Stimulated activated naive CD8-positive, alpha-beta T cell treated with anti-CD3 and anti-CD28 coated beads, Interleukin-15, amount 100 ng/mL, for 72 hours (primary cell): ENCODE data around the gene S100A9.

Experiments used
- ATAC-seq: fragments of 150-1000 bp; cut with Tn5 transposase; 2 replicates; pipeline ENCODE4 v1.10.0; 2021; ENCODE audit warnings: mild to moderate bottlenecking, moderate library complexity
- DNase-seq, 2 donors: peaks; one replicate each; pipeline ENCODE4 v3.0.0; 2021 to 2022
- H3K27ac Mint-ChIP-seq, 2 donors: one replicate each; pipeline ENCODE4 v1.8.0; 2022; ENCODE audit warnings: mild to moderate bottlenecking in 2 of 2, mixed read lengths in 2 of 2, moderate library complexity in 2 of 2
- H3K27me3 Mint-ChIP-seq: one replicate; pipeline ENCODE4 v1.8.0; 2022; ENCODE audit warnings: mixed read lengths
- H3K4me1 Mint-ChIP-seq: one replicate; pipeline ENCODE4 v1.8.0; 2022; ENCODE audit warnings: mild to moderate bottlenecking, mixed read lengths
- H3K4me3 Mint-ChIP-seq, 2 donors: one replicate each; pipeline ENCODE4 v1.8.0; 2022; ENCODE audit warnings: mild to moderate bottlenecking in 2 of 2, mixed read lengths in 2 of 2, moderate library complexity in 1 of 2
- H3K9me3 Mint-ChIP-seq, 2 donors: one replicate each; pipeline ENCODE4 v1.8.0; 2022; ENCODE audit warnings: mixed read lengths in 2 of 2

The S100A9 gene

DNA sequence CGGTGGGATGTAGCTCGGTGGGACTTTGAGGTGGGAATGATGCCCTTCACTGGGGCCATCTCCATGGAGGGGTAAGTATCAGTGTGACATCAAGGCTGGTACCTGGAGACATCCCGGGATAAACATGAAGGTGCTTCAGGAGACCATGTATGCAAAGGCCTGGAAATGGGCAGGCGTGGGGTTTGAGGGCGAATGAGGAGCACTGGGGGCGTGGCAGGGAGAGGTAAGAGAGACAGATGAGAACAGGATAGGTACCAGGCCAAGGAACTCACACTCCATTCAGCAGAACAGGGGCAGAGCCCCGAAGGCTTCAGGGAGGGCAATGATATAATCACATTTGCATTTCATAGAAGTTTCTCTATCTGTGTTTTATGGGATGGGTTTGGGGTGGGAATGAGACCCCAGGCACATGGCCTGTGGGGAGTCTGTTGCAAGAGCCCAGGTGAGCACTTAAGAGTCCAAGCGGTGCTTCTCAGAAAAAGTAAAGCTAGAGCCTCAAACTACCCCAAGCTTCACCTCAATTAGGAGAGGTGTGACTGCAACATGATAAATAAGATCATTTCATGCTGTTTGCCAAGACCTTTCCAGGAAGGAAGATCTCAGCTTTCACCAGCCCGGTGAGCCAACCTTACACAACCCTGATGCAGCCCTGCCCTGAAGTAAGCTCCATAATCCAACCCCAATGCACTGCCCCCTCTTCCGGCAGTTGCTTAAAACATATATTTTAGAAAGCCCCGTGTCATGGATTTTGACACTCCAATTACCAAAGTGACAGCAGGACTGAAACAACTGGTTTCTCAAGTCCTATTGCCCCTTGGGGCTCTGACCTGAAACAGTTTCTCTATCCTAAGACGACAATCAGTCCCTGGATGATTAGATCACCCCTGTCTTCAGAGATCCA lies 7.4 kb downstream of the S100A9 start:
- ATAC-seq, result no peak
- no peak for DNase-seq
- H3K4me1 Mint-ChIP-seq, result no peaks in the 10 kb centered on the region
- no peak overlapping the region for H3K27ac Mint-ChIP-seq
- H3K9me3 Mint-ChIP-seq, result no peaks in the 10 kb centered on the region
- no peaks in the 10 kb centered on the region for H3K27me3 Mint-ChIP-seq
- H3K4me3 Mint-ChIP-seq, result no peak overlapping the region

DNA sequence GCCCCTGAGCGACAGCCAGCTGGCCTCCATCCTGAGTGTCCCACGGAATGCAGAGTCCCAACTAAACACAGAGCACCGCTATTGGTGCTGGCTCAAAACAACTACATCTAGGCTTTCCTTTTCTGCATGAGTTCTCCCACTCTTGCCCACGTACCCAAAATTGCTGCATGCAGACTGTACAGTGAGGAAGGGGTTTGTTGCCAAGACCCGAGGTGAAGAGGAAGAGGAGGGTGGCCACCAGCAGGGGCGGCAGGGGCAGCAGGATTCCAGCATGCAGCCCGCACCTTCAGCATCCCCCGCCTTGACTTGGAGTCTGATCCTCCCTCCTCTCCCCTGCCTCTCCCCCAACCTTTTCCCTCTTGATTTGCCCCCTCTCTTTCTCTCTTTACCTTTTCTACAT lies 8.0 kb downstream of the S100A9 start:
- DNase-seq (no peak), ATAC-seq (no peak)
- no peaks in the 10 kb centered on the region for H3K27me3 Mint-ChIP-seq
- H3K27ac Mint-ChIP-seq, result peak overlapping the region in 1 of 2 donors; percentile 12
- H3K4me1 Mint-ChIP-seq, result no peaks in the 10 kb centered on the region
- no peak overlapping the region for H3K4me3 Mint-ChIP-seq
- no peaks in the 10 kb centered on the region for H3K9me3 Mint-ChIP-seq

DNA sequence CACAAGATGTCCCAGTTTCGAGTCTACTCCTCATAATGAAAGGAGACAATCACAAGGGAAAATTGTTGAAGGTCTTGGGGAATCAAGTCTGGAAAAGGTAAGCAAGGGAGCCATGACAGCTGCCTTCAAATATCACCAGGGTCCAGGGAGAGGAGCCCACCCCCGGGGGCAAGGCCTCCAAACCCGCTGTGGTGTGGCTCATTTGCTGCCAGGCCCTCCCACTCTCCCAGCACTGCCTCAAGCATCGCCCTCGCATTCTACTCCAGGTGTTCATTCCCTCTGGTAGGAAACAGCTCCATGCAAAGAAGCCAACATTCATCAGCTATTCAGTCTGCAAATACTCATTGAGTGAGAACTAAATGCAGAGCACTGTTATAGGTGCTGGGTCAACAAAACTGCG lies 8.6 kb downstream of the S100A9 start:
- Mint-ChIP-seq H3K4me3 (no peak overlapping the region), H3K27ac (no peak overlapping the region), H3K27me3 (no peaks in the 10 kb centered on the region), H3K4me1 (no peaks in the 10 kb centered on the region), H3K9me3 (no peaks in the 10 kb centered on the region)
- ATAC-seq, result no peak
- no peak for DNase-seq

DNA sequence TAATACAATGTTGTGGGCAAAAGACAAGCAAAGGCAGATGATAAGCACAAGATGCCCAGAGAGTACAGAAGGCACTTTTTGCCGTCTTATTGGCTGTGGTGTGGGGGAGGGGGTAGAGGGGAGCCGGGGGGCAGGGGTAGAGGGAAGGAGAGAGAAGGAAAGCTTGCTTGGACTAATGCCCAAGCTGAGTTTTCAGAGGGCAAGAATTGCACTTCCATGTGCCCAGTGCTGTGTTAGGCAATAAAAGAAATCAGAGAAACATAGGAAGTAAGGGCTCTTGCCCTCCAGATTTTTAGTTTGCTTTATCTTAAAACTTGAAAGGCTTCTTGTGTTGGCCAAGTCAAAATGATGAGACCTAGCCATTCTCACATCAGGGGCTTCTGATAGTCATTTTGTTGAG lies 9.4 kb downstream of the S100A9 start:
- H3K27ac Mint-ChIP-seq, result no peak overlapping the region
- no peak for ATAC-seq

DNA sequence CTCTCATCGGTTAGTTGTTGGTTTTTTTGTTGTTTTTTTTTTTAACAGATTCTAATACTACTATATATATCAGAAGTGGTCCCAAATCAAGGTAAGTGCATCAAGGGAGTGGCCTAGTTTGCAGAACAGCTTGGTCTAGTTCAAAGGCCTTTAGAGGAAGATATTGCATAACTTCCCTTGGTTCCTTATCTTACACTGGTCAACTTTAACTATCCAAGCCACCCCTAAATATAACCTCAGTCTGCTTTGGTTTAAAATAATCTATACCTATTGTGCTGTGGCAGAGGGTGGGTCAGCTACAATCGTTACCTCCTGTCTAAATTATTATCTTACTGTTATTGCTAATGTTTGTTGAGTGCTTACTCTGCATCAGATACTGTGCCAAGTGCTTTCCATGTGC lies 10.8 kb downstream of the S100A9 start:
- Mint-ChIP-seq H3K27ac (no peak overlapping the region), H3K9me3 (no peaks in the 10 kb centered on the region), H3K27me3 (no peaks in the 10 kb centered on the region), H3K4me3 (no peak overlapping the region), H3K4me1 (no peaks in the 10 kb centered on the region)
- DNase-seq (no peak), ATAC-seq (no peak)

More for the DNA sequence above, 9.4 kb downstream of the S100A9 start:
- no peaks in the 10 kb centered on the region for H3K27me3 Mint-ChIP-seq
- DNase-seq, result no peak
- H3K9me3 Mint-ChIP-seq, result no peaks in the 10 kb centered on the region
- H3K4me3 Mint-ChIP-seq, result no peak overlapping the region
- H3K4me1 Mint-ChIP-seq, result no peaks in the 10 kb centered on the region

DNA sequence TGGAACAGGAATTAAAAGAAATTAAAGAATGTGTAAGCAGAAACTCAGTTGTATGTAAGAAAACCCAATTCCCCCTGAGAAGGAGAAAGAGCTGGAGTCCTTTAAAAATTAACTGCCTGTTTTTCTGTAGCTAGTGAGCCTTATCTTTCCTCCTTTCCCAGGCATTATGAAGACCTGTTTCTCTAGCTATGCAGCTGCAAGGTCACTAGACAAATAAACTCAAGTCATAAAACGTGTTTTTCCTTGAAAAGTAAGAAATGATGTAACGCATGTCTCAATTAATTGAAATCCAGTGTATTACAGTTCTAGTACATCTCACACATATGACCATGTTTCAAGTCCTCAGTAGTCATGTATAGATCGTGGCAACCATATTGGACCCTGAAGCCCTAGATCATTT lies 12.5 kb downstream of the S100A9 start:
- ATAC-seq, result no peak
- no peak overlapping the region for H3K4me3 Mint-ChIP-seq
- H3K27me3 Mint-ChIP-seq, result no peaks in the 10 kb centered on the region
- H3K9me3 Mint-ChIP-seq, result no peaks in the 10 kb centered on the region
- no peak overlapping the region for H3K27ac Mint-ChIP-seq
- no peaks in the 10 kb centered on the region for H3K4me1 Mint-ChIP-seq
- DNase-seq, result no peak

DNA sequence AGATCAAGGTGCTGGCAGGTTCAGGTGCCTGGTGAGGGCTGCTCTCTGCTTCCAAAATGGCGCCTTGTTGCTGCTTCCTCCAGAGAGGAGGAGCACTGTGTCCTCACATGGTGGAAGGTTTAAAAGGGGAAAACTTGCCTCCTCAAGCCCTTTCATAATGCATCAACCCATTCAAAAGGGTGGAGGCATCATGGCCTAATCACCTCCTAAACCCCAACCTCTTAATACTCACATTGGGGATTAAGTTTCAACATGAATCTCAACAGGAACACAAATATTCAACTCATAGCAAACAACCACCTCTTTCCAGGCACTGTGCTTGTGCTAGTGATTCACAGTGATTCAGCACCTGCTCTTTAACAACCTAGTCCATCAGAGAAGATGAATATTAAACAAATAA lies 13.6 kb downstream of the S100A9 start:
- Mint-ChIP-seq H3K4me1 (no peaks in the 10 kb centered on the region), H3K27ac (no peak overlapping the region), H3K27me3 (no peaks in the 10 kb centered on the region), H3K9me3 (no peaks in the 10 kb centered on the region), H3K4me3 (no peak overlapping the region)
- ATAC-seq, result no peak
- DNase-seq, result no peak

DNA sequence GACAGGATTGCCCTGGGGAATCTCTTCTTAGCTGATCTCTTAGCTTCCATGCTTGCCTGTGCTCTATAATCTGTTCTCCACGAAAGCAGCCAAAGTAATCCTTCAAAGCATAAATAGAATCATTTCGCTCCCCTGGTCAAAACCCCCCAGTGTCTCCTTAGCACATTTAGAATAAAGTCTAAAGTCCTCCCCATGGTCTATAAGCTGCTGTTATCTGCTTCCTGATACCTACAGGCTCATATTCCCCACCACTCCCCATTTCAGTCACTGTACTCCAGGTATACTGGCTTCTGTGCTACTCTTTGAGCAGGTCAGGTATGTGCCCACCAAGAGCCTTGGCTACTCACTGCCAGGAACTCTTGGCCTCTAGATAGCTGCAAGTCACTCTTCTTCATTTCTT lies 14.9 kb downstream of the S100A9 start:
- ATAC-seq, result no peak
- Mint-ChIP-seq H3K4me1 (no peaks in the 10 kb centered on the region), H3K27ac (no peak overlapping the region), H3K4me3 (no peak overlapping the region), H3K27me3 (peaks cover 13% of the 10 kb centered on the region), H3K9me3 (no peaks in the 10 kb centered on the region)
- DNase-seq, result no peak

DNA sequence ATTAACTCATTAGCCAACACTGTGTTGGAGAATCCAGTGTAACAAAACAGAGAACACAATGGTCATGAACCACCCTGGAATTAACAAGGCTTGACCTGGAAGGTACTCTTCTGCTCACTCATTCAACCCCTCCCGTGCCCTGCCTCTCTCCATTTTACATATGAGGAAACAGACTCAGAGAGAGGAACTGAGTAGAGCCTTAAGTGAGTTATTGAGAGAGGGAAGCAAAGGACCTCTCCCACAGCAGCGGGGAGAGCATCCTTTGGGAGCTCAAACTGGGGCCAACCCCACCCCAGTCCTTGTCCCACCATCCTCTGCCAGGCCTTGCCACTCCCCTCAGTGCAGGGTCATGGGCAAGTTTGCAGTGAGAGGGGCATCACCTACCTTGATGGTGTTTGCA lies 16.4 kb downstream of the S100A9 start:
- H3K27me3 Mint-ChIP-seq, result peaks cover 23% of the 10 kb centered on the region
- ATAC-seq, result no peak
- no peak overlapping the region for H3K4me3 Mint-ChIP-seq
- H3K27ac Mint-ChIP-seq, result no peak overlapping the region
- no peak for DNase-seq
- H3K9me3 Mint-ChIP-seq, result no peaks in the 10 kb centered on the region
- no peaks in the 10 kb centered on the region for H3K4me1 Mint-ChIP-seq

DNA sequence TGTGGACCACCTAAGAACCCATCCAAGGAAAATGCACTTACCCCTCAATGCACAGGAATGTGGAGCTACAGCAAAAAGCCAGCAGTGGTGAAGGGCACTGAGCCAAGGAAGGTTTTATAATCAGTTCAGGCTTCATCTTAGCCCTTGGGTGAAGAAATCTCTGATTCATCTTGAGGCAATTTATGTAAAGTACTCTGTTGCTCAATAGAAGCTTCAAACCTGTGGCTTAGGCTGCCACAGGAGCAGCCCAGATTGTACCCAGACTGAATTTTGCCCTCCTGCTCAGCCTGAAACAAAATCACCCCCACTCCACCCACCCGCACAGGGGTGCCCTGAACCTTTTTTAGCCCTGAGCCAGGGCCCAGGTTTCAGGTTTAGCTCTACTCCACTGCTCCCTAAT lies 17.9 kb downstream of the S100A9 start, which contains the start of gene S100A12:
S100A12 (minus strand) TSS at position 111 of the 400 bp plus-strand sequence. CDS start 1,029 bp downstream, outside the sequence.
- ATAC-seq (no peak), DNase-seq (no peak)
- Mint-ChIP-seq H3K4me3 (no peak within 1 kb of the TSS), H3K27me3 (peaks cover 23% of the 10 kb centered on the region), H3K27ac (no peak within 1 kb of the TSS), H3K4me1 (no peaks in the 10 kb centered on the region), H3K9me3 (no peaks in the 10 kb centered on the region)

DNA sequence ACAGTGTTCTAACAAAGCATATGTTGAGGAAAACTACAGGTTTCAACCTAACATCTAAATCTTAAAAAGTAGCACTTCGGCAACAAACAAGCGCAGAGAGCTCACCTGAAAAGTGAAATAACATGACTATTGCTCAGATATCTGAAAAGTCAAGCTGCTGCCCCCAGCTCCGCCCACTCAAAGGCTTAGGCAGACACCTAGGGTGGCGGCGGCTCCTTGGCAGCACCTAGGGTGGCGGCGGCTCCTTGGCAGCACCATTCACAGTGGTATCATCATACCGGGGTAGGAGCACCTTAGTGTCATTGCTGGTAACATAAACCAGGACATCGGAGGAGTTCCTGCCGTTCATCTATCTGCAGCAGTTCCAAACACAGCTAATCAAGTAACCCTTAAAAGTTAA lies 21.9 kb downstream of the S100A9 start:
- Mint-ChIP-seq H3K4me1 (no peaks in the 10 kb centered on the region), H3K27ac (no peak overlapping the region), H3K9me3 (peaks cover 15 to 23% of the 10 kb centered on the region in 2 donors), H3K27me3 (peaks cover 50% of the 10 kb centered on the region), H3K4me3 (no peak overlapping the region)
- no peak for DNase-seq
- no peak for ATAC-seq

DNA sequence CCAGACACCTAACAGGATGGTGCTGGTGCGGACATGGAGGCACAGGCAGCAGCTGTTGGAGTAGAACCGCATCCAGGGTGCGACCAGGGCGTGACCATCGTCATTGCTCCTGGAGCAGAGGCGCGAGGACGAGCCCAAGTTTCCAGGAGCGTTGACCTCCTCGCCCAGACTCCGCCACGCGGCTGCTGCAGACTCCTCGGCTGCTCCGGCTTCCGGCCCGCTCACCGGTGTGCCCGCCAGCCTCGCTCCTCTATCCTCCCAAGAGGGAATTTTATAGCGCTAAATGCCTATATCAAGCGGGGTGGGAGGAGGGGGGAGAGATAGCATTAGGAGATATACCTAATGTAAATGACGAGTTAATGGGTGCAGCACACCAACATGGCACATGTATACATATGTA lies 23.1 kb downstream of the S100A9 start:
- DNase-seq, result no peak
- no peak for ATAC-seq
- Mint-ChIP-seq H3K9me3 (peaks cover 15 to 23% of the 10 kb centered on the region in 2 donors), H3K27ac (no peak overlapping the region), H3K27me3 (peaks cover 50% of the 10 kb centered on the region), H3K4me3 (no peak overlapping the region), H3K4me1 (no peaks in the 10 kb centered on the region)

DNA sequence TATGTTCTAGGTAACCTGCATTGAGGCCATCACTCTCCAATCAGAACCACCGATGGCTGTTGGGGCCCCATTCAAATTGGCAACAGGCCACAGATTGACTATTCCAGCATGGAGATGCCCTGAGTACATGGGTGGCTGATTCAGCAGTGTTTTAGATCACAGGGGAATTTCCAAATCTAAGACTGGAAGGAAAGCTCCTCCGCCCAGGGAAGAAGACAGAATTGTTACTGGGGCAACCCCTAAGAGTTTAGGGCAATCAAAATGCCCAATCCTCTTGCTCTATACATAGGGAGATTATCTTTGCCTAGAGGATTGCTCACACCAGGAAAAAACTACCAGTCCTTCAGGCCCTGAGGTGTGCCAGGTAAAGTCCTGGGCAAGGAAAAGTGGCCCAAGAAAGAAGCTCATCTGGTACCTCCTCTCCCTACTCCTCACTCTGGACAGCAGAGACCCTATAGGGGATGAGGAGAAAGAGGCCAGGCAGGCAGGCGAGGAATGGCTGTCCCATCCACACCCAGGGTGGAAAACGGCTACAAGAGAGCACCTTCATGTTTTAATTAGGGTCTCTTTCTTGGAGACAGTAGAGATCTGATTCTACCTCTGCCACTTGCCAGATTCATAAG lies 27.4 kb downstream of the S100A9 start:
- Mint-ChIP-seq H3K9me3 (peaks cover 15 to 23% of the 10 kb centered on the region in 2 donors), H3K4me1 (peaks cover 5% of the 10 kb centered on the region), H3K27ac (no peak overlapping the region), H3K27me3 (peaks cover 27% of the 10 kb centered on the region), H3K4me3 (no peak overlapping the region)
- ATAC-seq (no peak), DNase-seq (no peak)

DNA sequence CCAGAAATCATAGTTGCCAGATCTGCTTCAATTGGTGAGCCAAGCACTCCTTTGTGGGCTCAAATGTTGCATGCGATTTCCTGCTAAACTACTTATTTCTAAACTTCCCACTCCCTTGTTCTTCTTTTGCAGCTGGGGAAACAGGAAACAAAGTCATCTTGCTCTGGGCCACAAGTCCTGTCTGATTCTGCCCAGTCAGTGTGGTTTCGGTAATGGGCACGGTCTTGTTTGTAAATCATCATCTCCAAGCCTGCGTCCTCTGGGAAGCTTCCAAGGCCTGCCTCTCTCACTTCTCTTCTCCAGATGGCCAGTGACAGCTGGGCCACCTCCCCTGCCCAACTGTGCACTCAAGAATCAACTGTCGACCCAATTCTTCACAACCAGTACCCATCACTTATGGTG lies 28.8 kb downstream of the S100A9 start:
- H3K27me3 Mint-ChIP-seq, result peaks cover 20% of the 10 kb centered on the region
- DNase-seq, result no peak

DNA sequence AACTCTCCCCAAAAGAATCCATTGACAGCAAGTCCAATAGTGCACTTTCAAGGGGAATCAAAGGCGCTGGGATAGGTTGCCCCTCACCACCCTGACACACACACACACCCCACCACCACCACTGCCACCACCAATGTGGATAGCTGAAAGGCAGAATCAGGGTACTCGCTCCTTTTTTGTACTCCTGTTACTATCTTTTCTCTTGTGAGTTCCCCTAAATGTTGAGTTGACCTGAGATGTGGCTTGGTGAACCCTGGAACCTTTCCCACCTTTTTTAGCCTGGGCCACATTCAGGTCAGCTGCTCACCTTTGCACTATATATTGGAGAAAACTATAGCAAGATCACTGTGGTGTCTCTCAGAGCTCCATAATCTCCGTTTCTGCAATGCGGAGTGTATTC lies 29.3 kb downstream of the S100A9 start:
- peaks cover 5 to 11% of the 10 kb centered on the region in 2 donors for H3K9me3 Mint-ChIP-seq
- ATAC-seq, result no peak
- no peak overlapping the region for H3K27ac Mint-ChIP-seq
- H3K4me3 Mint-ChIP-seq, result no peak overlapping the region
- no peak for DNase-seq
- peaks cover 16% of the 10 kb centered on the region for H3K27me3 Mint-ChIP-seq
- H3K4me1 Mint-ChIP-seq, result peaks cover 5% of the 10 kb centered on the region

More for the DNA sequence above, 28.8 kb downstream of the S100A9 start:
- Mint-ChIP-seq H3K27ac (peak overlapping the region in 1 of 2 donors; percentile 85), H3K4me3 (no peak overlapping the region), H3K9me3 (peaks cover 10 to 16% of the 10 kb centered on the region in 2 donors), H3K4me1 (peaks cover 5% of the 10 kb centered on the region)
- ATAC-seq, result no peak

DNA sequence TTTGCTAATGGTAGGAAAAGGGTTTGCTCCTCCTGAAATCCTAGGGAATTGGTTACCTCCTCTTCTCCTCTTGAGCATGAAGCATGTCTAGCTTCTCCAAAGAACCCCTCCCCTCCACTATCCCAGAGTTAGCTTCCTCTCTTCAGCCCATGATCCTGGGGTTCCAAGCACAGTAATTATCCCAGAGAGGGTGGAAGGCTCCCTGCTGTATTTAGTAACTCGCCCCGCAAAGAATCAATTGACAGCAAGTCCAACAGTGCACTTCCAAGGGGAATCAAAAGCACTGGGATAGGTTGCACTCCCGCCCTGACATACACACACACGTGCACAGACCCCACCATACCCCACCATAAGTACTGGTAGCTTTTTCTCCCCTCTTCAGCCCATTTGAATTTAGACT lies 30.1 kb downstream of the S100A9 start:
- Mint-ChIP-seq H3K4me1 (peaks cover 5% of the 10 kb centered on the region), H3K4me3 (no peak overlapping the region), H3K9me3 (peaks cover 0 to 3% of the 10 kb centered on the region in 2 donors), H3K27ac (no peak overlapping the region), H3K27me3 (peaks cover 9% of the 10 kb centered on the region)
- no peak for DNase-seq
- ATAC-seq, result no peak
